ENCODE data around the gene CARD10.

CARD10 gene

GRCh38 chr22:37483050-37483449 is 36.2 kb downstream of the CARD10 start:
- no peak for TF ChIP-seq CTCF (conservative IDR thresholded peaks at IDR 0.05; ENCODE audit: low read depth, low read length)
- H3K4me3 ChIP-seq (ENCODE audit: low read length) = no peak overlapping the region

GRCh38 chr22:37482244-37482643 is 37.0 kb downstream of the CARD10 start:
- no peak overlapping the region for H3K4me3 ChIP-seq (ENCODE audit: low read length)
- no peak for TF ChIP-seq CTCF (conservative IDR thresholded peaks at IDR 0.05; ENCODE audit: low read depth, low read length)
- no peak for DNase-seq (ENCODE audit: low read depth)

More at GRCh38 chr22:37483050-37483449, 36.2 kb downstream of the CARD10 start:
- no peak for DNase-seq (ENCODE audit: low read depth)

- no peak overlapping the region for H3K4me3 ChIP-seq (ENCODE audit: low read length)
- TF ChIP-seq CTCF (conservative IDR thresholded peaks at IDR 0.05; ENCODE audit: low read depth, low read length) = no peak
- no peak for DNase-seq (ENCODE audit: low read depth)
These were observed 37.8 kb downstream of the CARD10 start for GRCh38 chr22:37481347-37481907.

GRCh38 chr22:37480387-37481346 is 38.5 kb downstream of the CARD10 start:
- TF ChIP-seq CTCF (conservative IDR thresholded peaks at IDR 0.05; ENCODE audit: low read depth, low read length) = no peak
- no peak for DNase-seq (ENCODE audit: low read depth)
- H3K4me3 ChIP-seq (ENCODE audit: low read length) = no peak overlapping the region

- DNase-seq (ENCODE audit: low read depth) = no peak
- TF ChIP-seq CTCF (conservative IDR thresholded peaks at IDR 0.05; ENCODE audit: low read depth, low read length) = no peak
- no peak overlapping the region for H3K4me3 ChIP-seq (ENCODE audit: low read length)
These were observed 40.0 kb downstream of the CARD10 start for GRCh38 chr22:37479196-37479595.

- no peak for TF ChIP-seq CTCF (conservative IDR thresholded peaks at IDR 0.05; ENCODE audit: low read depth, low read length)
- no peak for DNase-seq (ENCODE audit: low read depth)
- no peak overlapping the region for H3K4me3 ChIP-seq (ENCODE audit: low read length)
These were observed 42.6 kb downstream of the CARD10 start for GRCh38 chr22:37476389-37477329.

All from retinal pigment epithelial cell (primary cell).